NCI-H2227 (cell line): Measurements from ENCODE around the gene OARD1.
"Not testable (repeated sequence)": the region's sequence is repeated elsewhere in the genome, so short reads cannot be mapped to it uniquely, and the experiment has no call there.

Experiments used
- DNase-seq: peaks from one replicate; lab custom pipeline; 2025; ENCODE audit not compliant: unreplicated experiment; lab: John Stamatoyannopoulos, UW

The OARD1 gene

DNA sequence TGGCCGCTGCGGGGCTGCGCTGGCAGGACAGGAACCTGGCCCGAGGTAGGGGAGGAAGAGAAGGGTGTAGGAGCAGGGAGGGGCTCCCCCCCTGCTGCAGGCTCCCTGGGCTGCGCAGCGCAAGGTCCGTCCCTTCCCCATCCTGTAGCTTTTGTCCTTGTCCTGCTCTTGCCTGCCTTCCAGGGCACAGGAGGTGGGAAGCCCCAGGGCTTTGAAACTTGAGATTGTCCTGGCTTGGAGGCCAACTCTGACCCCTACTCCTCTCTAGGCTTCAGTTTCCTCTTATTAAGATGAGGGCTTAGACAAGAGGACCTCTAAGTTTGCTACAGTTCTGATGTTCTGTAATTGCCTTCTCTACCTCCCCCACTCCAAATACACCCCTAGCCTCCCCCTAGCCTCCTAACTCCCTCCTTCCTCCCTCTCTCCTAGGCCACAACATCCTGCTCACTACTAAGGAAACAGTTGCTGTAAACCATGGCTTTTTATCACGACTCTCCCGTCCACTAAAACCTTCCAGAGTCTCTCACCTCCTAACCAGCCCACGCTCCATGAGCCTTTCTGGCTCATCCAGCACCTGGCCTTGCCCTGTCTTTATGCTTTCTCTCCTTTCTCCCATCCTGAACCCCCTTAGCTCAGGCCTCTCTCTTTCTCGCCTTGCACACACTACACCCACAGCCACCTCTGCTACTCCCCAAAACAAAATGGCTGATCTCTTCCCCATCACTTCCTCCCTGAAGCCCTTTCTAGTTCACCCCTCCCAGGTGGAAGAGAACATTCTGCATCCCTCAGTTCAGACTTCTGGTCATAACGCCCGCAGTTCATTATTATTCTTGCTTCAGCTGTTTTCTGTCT is 43.4 kb downstream of the OARD1 start:
- DNase-seq, result no peak

DNA sequence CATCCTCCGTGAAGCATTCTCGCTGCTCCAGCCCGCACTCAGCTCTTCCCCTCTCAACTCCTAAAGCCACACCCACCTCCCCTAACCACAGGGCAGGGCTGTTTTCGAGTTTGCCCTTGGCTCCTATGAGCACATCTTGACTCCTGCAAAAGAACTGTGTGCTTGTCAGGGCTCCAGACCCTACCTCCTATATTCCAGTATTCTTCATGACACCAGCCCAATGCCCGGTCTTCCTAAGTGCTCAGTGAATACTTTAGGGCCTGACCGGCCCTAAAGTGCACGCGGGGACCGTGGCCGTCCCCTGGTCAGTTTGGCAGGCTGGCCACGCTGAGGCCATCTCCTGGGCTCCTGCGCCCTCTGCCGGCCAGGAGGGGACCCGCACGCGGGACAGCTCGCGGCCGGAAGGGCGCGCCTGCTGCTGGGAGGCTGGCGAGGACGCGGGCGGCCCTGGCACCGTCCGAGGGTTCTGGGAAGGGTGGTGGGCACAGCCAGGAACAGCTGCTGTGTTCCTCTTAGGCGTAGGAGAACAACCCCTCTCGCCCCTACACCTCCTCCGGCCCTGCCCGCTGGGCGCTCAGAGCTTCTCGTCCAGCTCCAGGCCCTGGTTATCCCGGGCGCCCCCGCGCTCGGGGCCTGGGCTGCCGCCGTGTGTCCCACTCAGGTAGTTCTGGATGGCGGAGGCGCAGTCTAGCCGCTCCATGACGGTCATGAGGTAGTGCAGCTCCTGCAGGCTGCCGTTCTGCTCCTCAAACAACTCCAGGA is 44.2 kb downstream of the OARD1 start:
- peak; percentile 83 for DNase-seq

DNA sequence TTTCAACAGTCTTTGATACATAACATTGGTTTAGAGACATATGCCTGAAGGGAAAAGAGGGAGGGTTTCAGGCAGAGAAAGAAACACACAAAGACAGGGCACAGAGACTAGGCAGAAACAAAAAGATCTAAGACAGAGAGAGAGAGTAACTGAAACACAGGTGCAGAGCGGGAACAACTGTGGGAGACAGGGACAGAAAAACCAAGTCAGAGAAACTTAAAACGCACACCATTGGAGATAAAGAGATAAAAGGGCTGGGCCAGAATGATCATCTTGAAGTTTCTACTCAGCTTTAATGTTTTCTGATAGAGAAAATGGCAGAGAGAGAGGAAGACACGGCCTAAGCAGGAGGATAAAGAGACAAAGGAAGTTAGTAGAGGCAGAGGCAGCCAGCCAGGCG is 44.9 kb downstream of the OARD1 start:
- DNase-seq, result no peak

DNA sequence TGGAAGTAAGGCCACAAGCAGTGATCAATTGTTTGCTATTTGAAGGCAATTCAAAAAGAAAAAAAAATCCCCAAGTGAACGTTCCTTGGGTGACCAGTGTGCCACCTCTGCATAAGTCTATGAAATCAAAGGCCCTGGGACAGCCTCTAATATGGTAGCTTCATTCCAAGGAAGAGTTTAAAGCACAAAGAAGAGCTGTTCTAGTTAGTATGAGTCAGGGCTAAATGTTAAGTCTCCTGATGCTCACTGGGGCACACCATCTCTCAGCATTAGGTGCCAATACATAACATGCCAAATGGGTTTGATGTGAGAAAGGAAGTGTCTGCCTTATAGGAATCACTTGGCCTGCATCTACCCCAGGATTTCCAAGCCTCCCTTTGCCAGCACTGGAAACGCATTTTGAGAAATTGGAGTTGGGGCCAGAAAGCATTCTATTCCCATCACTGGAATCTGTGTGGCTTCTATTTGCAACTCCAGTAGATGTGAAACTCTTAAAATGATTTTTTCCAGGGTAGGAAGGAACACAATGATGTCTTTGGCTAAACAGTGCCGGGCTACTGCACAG is 46.1 kb downstream of the OARD1 start:
- no peak for DNase-seq

DNA sequence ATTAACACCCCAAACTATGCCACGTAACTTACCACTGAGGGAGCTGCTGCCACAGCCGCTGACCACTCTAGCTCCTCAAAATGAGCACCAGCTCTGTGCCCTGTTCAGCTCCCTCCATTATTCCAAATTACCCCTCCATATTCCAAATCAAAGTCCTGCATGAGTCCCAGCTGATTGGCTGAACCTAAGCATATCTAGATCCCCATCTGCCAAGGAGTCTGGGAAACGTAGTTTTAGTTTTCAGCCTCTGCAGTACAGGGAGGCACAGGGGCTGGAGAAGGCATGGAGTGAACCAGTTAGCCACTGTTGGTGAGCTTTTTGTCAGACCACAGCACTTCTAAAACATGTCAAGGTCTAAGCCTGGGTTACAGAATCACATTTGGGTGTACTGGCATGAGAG is 49.0 kb downstream of the OARD1 start:
- no peak for DNase-seq

DNA sequence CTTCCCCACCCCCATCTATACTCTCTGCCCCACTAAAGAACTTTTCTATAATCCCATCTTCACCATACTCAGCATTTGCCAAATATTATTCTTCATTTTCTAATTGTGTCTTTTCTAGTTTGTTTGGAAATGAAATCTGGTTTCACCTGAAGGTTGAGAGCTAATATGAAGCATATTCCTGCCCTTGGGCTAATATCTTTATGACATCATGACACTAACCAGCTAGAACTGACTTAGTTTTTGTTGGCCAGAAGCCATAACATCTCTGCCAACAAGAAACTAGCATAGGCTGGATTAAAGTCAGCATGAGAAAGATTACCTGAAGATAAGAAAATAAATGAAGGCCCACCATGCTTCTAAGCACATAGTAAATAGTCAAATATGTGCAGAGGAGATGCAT is 49.9 kb downstream of the OARD1 start:
- no peak for DNase-seq

DNA sequence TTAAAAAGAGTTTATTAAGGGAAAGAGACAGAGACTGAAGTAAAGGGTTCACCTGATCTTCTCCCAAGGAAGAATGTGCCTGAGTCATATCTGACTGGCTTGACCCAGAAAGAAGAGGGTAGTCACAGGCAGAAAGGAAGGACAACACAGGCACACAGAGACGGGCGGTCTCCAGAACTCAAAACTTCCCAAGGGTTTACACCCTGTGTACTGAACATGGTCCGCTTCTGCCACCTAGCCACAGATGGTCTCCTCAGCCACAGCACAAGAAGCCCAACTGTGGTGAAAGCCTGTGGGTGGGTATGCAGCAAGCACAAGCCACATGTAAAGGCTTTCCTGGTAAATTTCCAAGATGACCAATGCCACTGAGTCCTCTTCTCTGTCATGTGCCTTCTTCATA is 50.3 kb downstream of the OARD1 start:
- no peak for DNase-seq

DNA sequence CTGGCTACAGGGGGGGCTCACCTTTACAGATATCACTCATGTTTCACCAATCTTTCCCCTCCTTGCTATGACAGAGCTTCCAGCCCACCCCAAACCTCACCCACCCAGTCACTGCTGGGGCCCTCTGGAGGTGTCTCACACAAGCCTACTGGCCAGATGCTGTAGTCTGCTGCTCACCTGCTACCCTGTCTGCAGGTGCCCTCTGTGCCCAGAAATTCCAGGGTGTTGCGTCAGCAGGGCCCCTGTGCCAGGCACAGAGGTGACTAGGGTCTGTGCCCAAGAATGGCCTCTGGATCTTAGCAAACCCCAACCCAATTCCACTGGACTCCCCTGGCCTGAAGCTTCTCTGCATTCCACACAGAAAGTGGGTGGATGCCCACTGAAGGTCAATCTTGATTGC is 54.5 kb downstream of the OARD1 start:
- DNase-seq, result no peak

DNA sequence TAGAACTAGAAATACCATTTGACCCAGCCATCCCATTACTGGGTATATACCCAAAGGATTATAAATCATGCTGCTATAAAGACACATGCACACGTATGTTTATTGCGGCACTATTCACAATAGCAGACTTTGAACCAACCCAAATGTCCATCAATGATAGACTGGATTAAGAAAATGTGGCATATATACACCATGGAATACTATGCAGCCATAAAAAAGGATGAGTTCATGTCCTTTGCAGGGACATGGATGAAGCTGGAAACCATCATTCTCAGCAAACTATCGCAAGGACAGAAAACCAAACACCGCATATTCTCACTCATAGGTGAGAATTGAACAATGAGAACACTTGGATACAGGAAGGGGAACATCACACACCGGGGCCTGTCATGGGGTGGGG is 56.3 kb downstream of the OARD1 start:
- DNase-seq, result not testable (repeated sequence)

DNA sequence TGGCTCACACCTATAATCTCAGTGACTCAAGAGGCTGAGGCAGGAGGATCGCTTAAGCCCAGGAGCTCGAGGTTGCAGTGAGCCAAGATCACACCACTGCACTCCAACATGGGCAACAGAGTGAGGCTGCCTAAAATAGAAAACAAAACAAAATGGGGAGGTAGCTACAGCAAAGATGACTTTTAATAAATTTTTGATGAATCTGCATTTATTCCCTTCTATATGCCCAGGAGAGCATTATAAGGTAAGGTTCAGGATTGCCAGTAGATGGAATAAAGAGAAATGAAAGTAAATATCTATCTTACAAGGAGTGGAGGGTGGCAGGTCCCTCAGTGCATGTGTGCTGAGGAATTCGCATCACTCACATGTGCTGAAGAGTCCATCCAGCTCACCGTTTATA is 57.4 kb downstream of the OARD1 start:
- no peak for DNase-seq
